Bronchial epithelial cell (primary cell): Measurements from ENCODE around the gene ANGPTL1. TPM values are rescaled to one million over a fixed set of nuclear protein-coding genes. Genes with fewer than 3 reads are reported as not detected.

Source experiments
- DNase-seq: peaks from one replicate; pipeline ENCODE4 v3.0.0-alpha.2; 2010; ENCODE audit warnings: low read depth
- FAIRE-seq: peaks from 2 replicates; lab custom pipeline; 2011; peaks lifted over from hg19 to GRCh38; lab: Jason Lieb, UNC
- H3K27me3 ChIP-seq: 2 replicates; pipeline ENCODE4 v1.5.1; 2011; ENCODE audit warnings: low read length; ENCODE audit not compliant: control insufficient read depth, insufficient read depth
- H3K36me3 ChIP-seq: 2 replicates; pipeline ENCODE4 v1.5.1; 2011; ENCODE audit warnings: low read length; ENCODE audit not compliant: control insufficient read depth, insufficient read depth
- H3K4me3 ChIP-seq: 2 replicates; pipeline ENCODE4 v1.5.1; 2011; ENCODE audit warnings: mild to moderate bottlenecking, low read depth, low read length, control low read depth
- total RNA-seq: library from RNA; depleted of rRNA; stranded (reverse); fragments of >200 nt; gene quantifications from 2 replicates; pipeline ENCODE4 v1.2.1, GENCODE V29; 2014
- TF ChIP-seq, protein P1 (sequence below): IDR thresholded peaks from 2 replicates; pipeline ENCODE4 v1.5.1; 2011; ENCODE audit warnings: mild to moderate bottlenecking, moderate library complexity, low read length, control low read depth, inconsistent platforms; ENCODE audit not compliant: insufficient read depth, severe bottlenecking

Gene ANGPTL1
- total RNA-seq, 1 donor from 2014 or later = not detected

DNA sequence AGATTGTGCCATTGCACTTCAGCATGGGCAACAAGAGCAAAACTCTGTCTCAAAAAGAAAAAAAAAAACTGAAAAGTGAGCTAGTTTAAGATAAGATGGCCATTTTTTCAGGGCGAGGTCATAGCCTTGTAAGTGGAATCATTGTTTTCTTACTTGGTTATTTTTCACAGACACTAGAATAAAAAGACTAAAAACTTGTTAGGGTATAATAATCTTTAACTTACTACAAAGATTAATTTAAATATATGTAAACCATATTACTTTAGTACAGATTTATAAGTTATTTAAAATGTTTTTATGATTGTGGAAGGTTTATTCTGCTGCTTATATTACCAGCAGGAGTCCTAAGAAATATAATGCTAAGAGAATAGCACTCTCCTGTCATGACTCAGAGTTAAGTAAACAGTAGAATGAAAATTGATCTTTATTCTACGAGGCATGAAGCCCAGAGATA is 23.5 kb downstream of the ANGPTL1 start:
- Histone ChIP-seq H3K36me3 (no peaks in the 10 kb centered on the region), H3K4me3 (no peak overlapping the region), H3K27me3 (no peaks in the 10 kb centered on the region)
- FAIRE-seq = no peak
- peak; percentile 67 for DNase-seq
- TF ChIP-seq, protein P1, sequence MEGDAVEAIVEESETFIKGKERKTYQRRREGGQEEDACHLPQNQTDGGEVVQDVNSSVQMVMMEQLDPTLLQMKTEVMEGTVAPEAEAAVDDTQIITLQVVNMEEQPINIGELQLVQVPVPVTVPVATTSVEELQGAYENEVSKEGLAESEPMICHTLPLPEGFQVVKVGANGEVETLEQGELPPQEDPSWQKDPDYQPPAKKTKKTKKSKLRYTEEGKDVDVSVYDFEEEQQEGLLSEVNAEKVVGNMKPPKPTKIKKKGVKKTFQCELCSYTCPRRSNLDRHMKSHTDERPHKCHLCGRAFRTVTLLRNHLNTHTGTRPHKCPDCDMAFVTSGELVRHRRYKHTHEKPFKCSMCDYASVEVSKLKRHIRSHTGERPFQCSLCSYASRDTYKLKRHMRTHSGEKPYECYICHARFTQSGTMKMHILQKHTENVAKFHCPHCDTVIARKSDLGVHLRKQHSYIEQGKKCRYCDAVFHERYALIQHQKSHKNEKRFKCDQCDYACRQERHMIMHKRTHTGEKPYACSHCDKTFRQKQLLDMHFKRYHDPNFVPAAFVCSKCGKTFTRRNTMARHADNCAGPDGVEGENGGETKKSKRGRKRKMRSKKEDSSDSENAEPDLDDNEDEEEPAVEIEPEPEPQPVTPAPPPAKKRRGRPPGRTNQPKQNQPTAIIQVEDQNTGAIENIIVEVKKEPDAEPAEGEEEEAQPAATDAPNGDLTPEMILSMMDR = no peak

DNA sequence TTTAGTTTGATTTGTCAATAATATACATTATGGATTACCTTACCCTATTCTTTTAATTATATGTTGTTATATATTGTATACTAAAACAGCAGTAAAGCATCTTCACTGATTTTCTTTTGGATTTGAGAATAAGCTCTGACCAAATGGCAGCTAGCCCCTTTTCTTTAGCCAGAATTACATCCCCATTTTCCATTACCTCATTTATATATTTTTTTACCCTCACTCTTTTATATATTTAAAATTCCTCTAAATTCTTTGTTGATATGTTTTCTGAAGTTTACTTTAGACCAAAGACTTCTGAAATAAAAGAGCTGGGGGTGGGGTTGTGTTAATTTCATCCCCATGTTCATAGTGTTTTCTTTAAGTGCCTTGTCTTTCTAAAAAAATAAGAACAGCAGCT is 24.6 kb downstream of the ANGPTL1 start:
- DNase-seq (no peak), FAIRE-seq (no peak)
- TF ChIP-seq, protein P1 = no peak
- Histone ChIP-seq H3K4me3 (no peak overlapping the region), H3K27me3 (no peaks in the 10 kb centered on the region), H3K36me3 (no peaks in the 10 kb centered on the region)

DNA sequence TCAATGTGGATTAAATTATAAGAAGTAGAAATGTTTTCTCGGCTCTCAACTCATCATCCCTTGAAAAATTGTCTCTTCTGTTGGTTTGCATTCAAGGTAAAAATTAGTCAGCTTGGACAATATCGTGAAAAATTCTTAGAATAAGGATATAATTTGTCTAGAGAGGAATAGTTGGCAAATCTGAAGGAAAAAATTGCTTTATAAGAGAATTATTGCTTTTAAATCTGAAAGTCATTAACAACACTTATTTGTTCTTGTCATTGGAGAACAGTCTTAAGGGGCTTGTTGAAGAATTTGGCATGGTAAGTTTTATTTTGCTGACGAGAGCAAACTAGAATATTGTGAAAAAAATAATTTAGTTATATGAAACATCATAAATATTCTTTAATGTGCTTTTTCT is 26.4 kb downstream of the ANGPTL1 start:
- TF ChIP-seq, protein P1 = no peak
- FAIRE-seq (no peak), DNase-seq (no peak)
- Histone ChIP-seq H3K4me3 (no peak overlapping the region), H3K36me3 (no peaks in the 10 kb centered on the region), H3K27me3 (no peaks in the 10 kb centered on the region)

DNA sequence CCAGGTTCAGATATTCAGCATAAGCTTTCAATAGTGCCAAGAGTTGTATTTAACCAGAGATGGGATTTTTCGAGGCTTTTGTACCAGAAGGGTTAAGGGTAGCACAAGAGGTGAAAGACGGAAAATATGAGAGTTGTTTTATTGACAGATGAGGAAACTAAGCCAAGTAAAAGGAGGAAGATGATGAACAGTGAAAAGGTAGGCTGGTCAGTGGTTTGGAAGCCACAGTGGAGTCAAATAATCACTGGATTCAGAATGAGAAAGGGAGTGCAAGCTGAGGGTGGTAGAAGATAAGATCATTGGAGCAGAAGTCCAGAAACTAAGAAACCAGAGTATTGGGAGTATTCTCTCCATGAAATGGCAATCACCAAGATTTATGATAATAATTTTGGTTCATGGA is 45.7 kb downstream of the ANGPTL1 start:
- DNase-seq (no peak), FAIRE-seq (no peak)
- H3K4me3 ChIP-seq = no peak overlapping the region
- H3K27me3 ChIP-seq = no peaks in the 10 kb centered on the region
- TF ChIP-seq, protein P1 = no peak
- no peaks in the 10 kb centered on the region for H3K36me3 ChIP-seq

DNA sequence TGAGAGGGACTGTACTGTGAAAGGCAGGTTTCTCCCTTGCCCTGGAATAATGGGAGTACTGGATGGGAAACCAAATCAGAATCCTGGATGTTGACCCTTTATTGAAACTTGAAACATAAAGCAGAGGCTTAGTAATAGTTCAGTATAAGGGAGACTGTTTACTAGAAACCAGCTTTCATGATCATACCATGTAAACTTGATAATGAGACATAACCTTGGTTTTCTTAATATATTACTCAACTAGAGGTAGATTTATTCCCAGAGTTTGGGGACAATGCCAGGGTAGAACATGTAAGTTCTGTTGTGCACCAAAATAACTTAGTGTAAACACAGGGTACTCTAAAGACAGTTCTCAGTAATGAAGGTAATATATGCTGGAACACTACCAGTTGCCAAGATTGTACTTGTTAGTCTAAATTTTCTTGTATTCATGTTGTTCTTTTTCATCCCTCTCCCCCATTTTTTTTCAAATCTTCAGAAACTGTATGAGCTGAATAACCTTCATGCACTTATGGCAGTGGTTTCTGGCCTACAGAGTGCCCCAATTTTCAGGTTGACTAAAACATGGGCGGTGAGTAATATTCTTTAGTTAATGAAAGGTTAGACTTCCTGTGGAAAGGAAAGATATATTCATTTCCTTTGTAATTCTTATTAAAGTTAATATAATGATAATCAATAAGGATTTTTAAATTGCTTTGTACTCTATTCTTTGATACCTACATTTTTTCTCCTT is 49.6 kb downstream of the ANGPTL1 start:
- FAIRE-seq = no peak
- no peaks in the 10 kb centered on the region for H3K36me3 ChIP-seq

More for the DNA sequence above, 49.6 kb downstream of the ANGPTL1 start:
- DNase-seq = no peak
- Histone ChIP-seq H3K27me3 (no peaks in the 10 kb centered on the region), H3K4me3 (no peak overlapping the region)
- TF ChIP-seq, protein P1 = no peak
